CMK (cell line): ENCODE data around the gene EPB41L1.

ENCODE experiments used
- DNase-seq: peaks from one replicate; pipeline ENCODE4 v3.0.0-alpha.2; 2010; ENCODE audit warnings: low read depth

EPB41L1 gene

DNA sequence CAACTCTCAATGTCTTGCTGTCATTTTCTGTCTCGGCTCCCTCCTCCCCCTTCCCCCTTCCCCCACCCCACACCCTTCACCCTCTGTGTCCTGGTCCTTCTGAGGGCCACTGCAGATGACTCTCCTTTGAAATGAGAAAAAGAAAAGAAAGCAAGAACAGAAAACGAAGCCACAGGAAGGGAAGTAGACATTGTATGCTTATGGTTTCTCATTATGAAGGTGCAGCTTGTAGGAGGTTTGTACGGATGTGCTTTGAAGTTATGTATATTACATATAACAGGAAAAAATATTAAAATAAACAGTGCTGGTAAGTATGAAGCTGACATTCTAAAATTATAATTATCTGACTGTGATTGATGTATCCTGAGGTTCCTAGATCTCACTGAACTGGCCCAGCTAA lies 75.5 kb downstream of the EPB41L1 start:
- no peak for DNase-seq

DNA sequence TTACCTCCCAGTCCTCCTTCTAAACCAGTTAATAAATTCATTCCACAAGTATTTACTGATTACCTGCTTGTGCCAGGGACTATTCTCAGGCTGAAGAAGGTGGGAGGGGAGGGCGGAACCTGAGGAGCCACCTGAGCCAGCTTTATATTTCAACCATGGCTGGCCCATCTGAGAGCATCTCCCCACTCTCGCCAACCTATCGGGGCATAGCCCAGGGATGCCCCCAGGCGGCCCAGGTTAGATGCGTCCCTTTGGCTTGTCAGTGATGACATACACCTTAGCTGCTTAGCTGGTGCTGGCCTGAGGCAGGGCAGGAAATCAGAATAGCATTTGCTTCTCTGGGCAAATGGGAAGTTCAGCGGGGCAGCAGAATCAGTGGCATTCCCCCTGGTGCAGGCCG lies 76.8 kb downstream of the EPB41L1 start:
- DNase-seq = no peak

GRCh38 chr20:36234771-36235320 lies 80.3 kb downstream of the EPB41L1 start:
- no peak for DNase-seq

- DNase-seq = peak; percentile 34
These were observed 81.6 kb downstream of the EPB41L1 start, which contains the start of gene AAR2 for GRCh38 chr20:36235892-36236785. AAR2 (plus strand) TSS chr20:36236478; CDS start chr20:36239869, 3,391 bp downstream.

GRCh38 chr20:36236786-36237121 lies 82.2 kb downstream of the EPB41L1 start:
- DNase-seq = no peak

DNA sequence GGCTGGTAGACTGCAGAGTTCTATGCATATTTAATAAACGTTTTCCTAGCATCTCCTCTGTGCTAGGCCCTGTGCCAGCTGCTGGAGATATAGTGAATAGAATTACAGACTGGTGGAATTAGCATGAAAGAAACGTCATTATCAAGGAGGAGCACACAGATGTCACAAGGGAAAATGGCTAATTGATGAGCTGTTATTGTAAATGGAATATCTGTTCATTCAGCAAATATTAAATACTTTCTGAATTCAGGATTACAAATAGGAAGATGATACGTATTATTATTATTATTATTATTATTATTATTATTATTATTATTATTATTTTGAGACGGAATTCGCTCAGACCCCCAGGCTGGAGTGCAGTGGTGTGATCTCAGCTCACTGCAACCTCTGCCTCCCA lies 82.9 kb downstream of the EPB41L1 start:
- DNase-seq = no peak

- DNase-seq = no peak
These were observed 83.6 kb downstream of the EPB41L1 start for GRCh38 chr20:36238153-36238552.

DNA sequence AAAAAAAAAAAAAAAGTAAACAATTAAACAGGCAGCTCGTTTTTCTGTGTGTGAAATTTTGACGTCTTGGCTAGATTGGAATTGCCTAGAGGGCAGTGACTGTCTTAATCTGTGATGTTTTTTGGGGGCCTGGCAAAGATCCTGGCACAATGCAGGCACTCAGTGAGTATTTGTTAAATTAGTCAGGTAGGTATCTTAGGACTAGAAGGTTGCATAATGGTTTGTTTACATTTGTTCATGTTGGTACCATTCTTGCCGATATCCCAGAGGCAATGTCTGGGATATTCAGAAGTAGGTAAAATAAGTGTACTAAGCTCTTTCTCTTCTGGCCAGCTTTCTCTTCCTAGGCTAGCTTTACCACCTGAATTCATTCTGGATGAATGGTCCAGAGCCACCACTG lies 84.2 kb downstream of the EPB41L1 start:
- no peak for DNase-seq

DNA sequence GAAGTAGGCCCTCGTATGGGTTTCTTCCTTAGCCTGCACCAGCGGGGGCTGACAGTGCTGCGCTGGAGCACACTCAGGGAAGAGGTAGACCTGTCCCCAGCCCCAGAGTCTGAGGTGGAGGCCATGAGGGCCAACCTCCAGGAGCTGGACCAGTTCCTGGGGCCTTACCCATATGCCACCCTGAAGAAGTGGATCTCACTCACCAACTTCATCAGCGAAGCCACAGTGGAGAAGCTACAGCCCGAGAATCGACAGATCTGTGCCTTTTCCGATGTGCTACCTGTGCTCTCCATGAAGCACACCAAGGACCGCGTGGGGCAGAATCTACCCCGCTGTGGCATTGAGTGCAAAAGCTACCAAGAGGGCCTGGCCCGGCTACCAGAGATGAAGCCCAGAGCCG lies 85.5 kb downstream of the EPB41L1 start:
- DNase-seq = no peak

- DNase-seq = no peak
These were observed 87.1 kb downstream of the EPB41L1 start for GRCh38 chr20:36241678-36242077.

- DNase-seq = no peak
These were observed 89.2 kb downstream of the EPB41L1 start for GRCh38 chr20:36243726-36244125.

- no peak for DNase-seq
These were observed 91.9 kb downstream of the EPB41L1 start for GRCh38 chr20:36246401-36246800.

- DNase-seq = no peak
These were observed 94.3 kb downstream of the EPB41L1 start for GRCh38 chr20:36248836-36249235.

GRCh38 chr20:36249450-36249849 lies 94.9 kb downstream of the EPB41L1 start:
- no peak for DNase-seq

GRCh38 chr20:36251426-36251825 lies 96.9 kb downstream of the EPB41L1 start:
- DNase-seq = no peak

GRCh38 chr20:36252511-36252910 lies 98.0 kb downstream of the EPB41L1 start:
- no peak for DNase-seq

GRCh38 chr20:36253036-36253435 lies 98.5 kb downstream of the EPB41L1 start:
- DNase-seq = no peak

DNA sequence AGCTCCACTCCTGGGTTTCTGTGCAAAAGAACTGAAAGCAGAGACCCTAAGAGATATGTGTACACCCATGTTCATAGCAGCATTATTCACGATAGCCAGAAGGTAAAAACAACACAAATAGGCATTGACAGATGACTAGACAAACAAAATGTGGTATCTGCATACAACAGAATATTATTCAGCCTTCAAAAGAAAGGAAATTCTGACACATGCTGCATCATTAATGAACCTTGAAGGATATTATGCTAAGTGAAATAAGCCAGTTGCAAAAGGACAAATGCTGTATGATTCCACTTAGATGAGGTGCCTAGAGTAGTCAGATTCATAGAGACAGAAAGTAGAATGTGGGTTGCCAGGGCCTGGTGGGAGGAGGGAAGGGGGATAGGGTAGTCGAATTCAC lies 99.5 kb downstream of the EPB41L1 start:
- no peak for DNase-seq

DNA sequence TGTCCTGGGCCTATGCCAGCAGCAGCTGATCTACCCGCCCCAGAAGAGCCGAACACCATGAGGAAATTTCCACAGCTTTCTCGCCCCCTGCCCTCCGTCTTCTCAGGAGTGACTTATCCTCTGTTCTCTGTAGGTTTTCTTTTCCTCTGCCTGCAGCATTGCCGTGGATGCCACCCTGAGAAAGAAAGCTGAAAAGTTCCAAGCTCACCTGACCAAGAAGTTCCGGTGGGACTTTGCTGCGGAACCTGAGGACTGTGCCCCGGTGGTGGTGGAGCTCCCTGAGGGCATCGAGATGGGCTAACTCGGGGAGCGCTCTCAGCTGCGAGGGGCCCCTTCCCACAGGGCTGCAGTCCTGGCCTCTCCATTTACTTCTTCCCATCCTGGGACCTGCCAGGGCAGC lies 100.9 kb downstream of the EPB41L1 start:
- DNase-seq = no peak

DNA sequence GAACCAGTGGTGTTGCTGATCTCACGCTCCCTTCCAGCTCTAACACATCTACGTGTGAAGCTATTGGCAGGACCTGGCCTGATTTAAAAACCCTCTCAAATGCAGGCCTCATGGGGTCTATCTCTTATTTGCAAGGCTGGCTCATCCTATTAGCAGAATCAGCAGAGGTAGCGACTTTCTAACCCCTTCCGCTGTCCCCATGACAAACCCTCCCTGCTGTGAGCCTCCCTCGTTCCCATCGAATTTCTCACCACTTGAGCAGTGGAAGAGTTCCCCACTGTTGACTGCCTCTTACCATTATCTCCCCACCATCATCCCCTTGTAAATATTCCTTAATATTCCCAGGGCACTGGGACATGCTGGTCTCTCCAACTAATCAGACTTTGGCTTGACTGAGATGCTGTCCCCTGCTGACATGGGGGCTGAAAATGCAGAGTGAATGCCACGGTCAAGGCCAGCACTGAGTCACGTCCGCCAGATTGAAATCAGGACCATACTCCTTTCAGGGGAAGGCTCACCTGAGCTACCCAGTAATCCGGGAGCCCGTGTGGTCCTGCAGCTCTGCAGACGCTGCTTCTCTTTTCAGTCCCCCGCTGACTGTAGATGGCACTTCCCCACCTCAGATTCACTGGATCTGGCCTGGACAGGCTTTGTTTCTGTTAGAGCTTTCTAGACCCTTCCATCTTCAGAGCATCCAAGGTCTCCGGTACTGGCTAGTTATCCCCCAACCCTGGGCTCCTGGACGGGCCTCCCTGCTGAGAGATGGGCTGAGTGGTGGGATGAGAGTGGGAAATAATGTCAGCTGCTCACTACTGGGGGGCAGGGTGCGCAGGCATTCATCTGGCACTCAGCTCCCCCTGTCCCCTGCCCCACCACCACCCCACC lies 104.9 kb downstream of the EPB41L1 start:
- DNase-seq = no peak

DNA sequence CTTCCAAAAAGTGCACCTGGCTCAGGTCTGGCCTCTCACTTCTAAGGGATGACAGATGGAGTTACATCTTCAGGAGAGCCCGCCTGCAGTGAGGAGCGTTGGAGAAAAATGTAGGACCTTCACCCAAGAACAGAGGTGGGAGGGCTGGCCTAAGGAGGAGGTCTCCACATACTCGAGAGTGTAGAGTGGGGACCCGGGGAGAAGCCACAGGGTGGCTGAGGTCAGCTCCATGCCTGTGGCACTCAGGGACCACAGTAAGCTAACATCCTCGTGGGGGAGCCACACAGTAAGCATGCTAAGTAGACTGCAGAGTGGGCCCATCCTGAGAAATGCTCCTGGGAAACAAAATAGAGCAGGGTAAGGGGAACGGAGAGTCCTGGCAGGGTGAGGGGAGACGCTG lies 105.8 kb downstream of the EPB41L1 start:
- DNase-seq = no peak

GRCh38 chr20:36261389-36262105 lies 107.0 kb downstream of the EPB41L1 start:
- DNase-seq = no peak
